ENCODE data around the gene RNF128.
A peak's percentile ranks its signal among the peaks of the same experiment; 100 is the strongest.

Gene RNF128

GRCh38 chrX:106726485-106727437 is at the start of gene RNF128 (continued):
- peak; percentile 86 for TF ChIP-seq PRDM10 (tag by site-specific recombination; IDR thresholded peaks at IDR 0.05)

- peaks cover 4 to 11% of the 10 kb centered on the region in 2 experiments; a peak in 2 of 3 replicates for H3K36me3 ChIP-seq (ENCODE audit: control insufficient read depth in 2 of 2, insufficient read depth in 1 of 2, low read length in 2 of 2)
- H3K9me3 ChIP-seq (ENCODE audit: control insufficient read depth, insufficient read depth, low read depth, low read length) = no peaks in the 10 kb centered on the region
- H3K4me1 ChIP-seq (ENCODE audit: control insufficient read depth, insufficient read depth, low read length) = no peaks in the 10 kb centered on the region
- ChIA-PET CTCF (no interaction called here), POLR2A (no interaction called here)
- H3K27ac ChIP-seq (ENCODE audit: extremely low read depth, low read depth, low read length) = no peak overlapping the region
- H3K4me3 ChIP-seq (ENCODE audit: low read depth, low read length) = no peak overlapping the region
- no peak for TF ChIP-seq ZNF174 (tag by site-specific recombination; IDR thresholded peaks at IDR 0.05)
- no peak for TF ChIP-seq ZNF473 (tag by site-specific recombination; IDR thresholded peaks at IDR 0.05)
- TF ChIP-seq ZNF791 (tag by site-specific recombination; IDR thresholded peaks at IDR 0.05) = no peak
- TF ChIP-seq ZNF341 (tag by site-specific recombination; IDR thresholded peaks at IDR 0.05; ENCODE audit: low read depth) = no peak
- no peak for TF ChIP-seq REST (tag by site-specific recombination; IDR thresholded peaks at IDR 0.05)
- TF ChIP-seq ZNF404 (tag by site-specific recombination; IDR thresholded peaks at IDR 0.05) = no peak
- TF ChIP-seq ZNF18 (tag by site-specific recombination; IDR thresholded peaks at IDR 0.05) = no peak
- TF ChIP-seq MEIS1 (CRISPR knock-in tag; IDR thresholded peaks at IDR 0.05; ENCODE audit: borderline replicate concordance) = no peak
- TF ChIP-seq ZNF239 (tag by site-specific recombination; IDR thresholded peaks at IDR 0.05) = no peak
- TF ChIP-seq ZNF785 (tag by site-specific recombination; IDR thresholded peaks at IDR 0.05) = no peak
- TF ChIP-seq ZNF561 (tag by site-specific recombination; IDR thresholded peaks at IDR 0.05; ENCODE audit: borderline replicate concordance) = no peak
- TF ChIP-seq ZNF133 (tag by site-specific recombination; IDR thresholded peaks at IDR 0.05) = no peak
- TF ChIP-seq BCL11A (tag by site-specific recombination; IDR thresholded peaks at IDR 0.05; ENCODE audit: low read depth) = no peak
Observed at GRCh38 chrX:106680716-106681115, 45.8 kb upstream of the RNF128 start.

All from HEK293 (cell line).